ENCODE data around the gene MSLN. TPM values are rescaled to one million over a fixed set of nuclear protein-coding genes. Genes with fewer than 3 reads are reported as not detected.

Gene MSLN
- total and polyA plus RNA-seq, 9 donors = 0.23 to 6.9 (median 0.71) TPM

GRCh38 chr16:818132-818531, 57.6 kb downstream of the MSLN start:
- WGBS (ENCODE audit: insufficient coverage) = 93% methylated on average over 6 of the region's 8 CpGs
- H3K36me3 ChIP-seq (ENCODE audit: control insufficient read depth, insufficient read depth, low read length) = no peaks in the 10 kb centered on the region
- peaks cover 8% of the 10 kb centered on the region for H3K4me1 ChIP-seq (ENCODE audit: control insufficient read depth, insufficient read depth, low read length)
- H3K27ac ChIP-seq (ENCODE audit: low read length) = no peak overlapping the region
- no peak for DNase-seq
- H3K9me3 ChIP-seq (replicated peaks; ENCODE audit: control insufficient read depth, low read depth, low read length) = no peaks in the 10 kb centered on the region
- H3K27me3 ChIP-seq (ENCODE audit: control insufficient read depth, insufficient read depth, low read length) = peaks cover 44% of the 10 kb centered on the region
- no peak overlapping the region for H3K4me3 ChIP-seq (ENCODE audit: low read length)

Other genes with a start within 250 kb of the MSLN start
- 17.2 TPM for gene CAPN15, start 233.0 kb upstream of the MSLN start, total RNA-seq
- 10 to 100 TPM; 20.0 to 36.7 (median 30.5) TPM for gene CAPN15, start 233.0 kb upstream of the MSLN start, polyA plus RNA-seq (ENCODE audit: insufficient read depth in 1 of 8, insufficient read length in 8 of 8, low replicate concordance in 1 of 8)
- 0.13 TPM for gene PRR35, start 200.3 kb upstream of the MSLN start, total RNA-seq
- gene PRR35, start 200.3 kb upstream of the MSLN start, polyA plus RNA-seq (ENCODE audit: insufficient read depth in 1 of 8, insufficient read length in 8 of 8, low replicate concordance in 1 of 8) = under 1 TPM in 7 of 8 donors, not detected in 1; 0.07 to 0.30 (median 0.13) TPM
- 1.5 TPM for gene NHLRC4, start 193.7 kb upstream of the MSLN start, total RNA-seq
- 1 to 10 TPM; 1.3 to 1.8 (median 1.5) TPM for gene NHLRC4, start 193.7 kb upstream of the MSLN start, polyA plus RNA-seq (ENCODE audit: insufficient read depth in 1 of 8, insufficient read length in 8 of 8, low replicate concordance in 1 of 8)
- 12.2 TPM for gene PIGQ, start 190.8 kb upstream of the MSLN start, total RNA-seq
- gene PIGQ, start 190.8 kb upstream of the MSLN start, polyA plus RNA-seq (ENCODE audit: insufficient read depth in 1 of 8, insufficient read length in 8 of 8, low replicate concordance in 1 of 8) = 10 to 100 TPM; 14.1 to 23.2 (median 19.2) TPM
- gene RAB40C, start 170.7 kb upstream of the MSLN start, total RNA-seq = 9.4 TPM
- gene RAB40C, start 170.7 kb upstream of the MSLN start, polyA plus RNA-seq (ENCODE audit: insufficient read depth in 1 of 8, insufficient read length in 8 of 8, low replicate concordance in 1 of 8) = 10 to 100 TPM; 10.3 to 15.4 (median 13.2) TPM
- gene WFIKKN1, start 129.7 kb upstream of the MSLN start, total RNA-seq = 0.22 TPM
- gene WFIKKN1, start 129.7 kb upstream of the MSLN start, polyA plus RNA-seq (ENCODE audit: insufficient read depth in 1 of 8, insufficient read length in 8 of 8, low replicate concordance in 1 of 8) = under 1 TPM; 0.12 to 0.82 (median 0.39) TPM
- gene METTL26, start 124.4 kb upstream of the MSLN start, total RNA-seq = 47.9 TPM
- gene METTL26, start 124.4 kb upstream of the MSLN start, polyA plus RNA-seq (ENCODE audit: insufficient read depth in 1 of 8, insufficient read length in 8 of 8, low replicate concordance in 1 of 8) = 10 to 100 TPM; 39.3 to 59.1 (median 42.5) TPM
- 18.6 TPM for gene MCRIP2, start 118.9 kb upstream of the MSLN start, total RNA-seq
- 10 to 100 TPM in 4 of 8 donors, 1 to 10 TPM in 4; 7.7 to 16.8 (median 10.8) TPM for gene MCRIP2, start 118.9 kb upstream of the MSLN start, polyA plus RNA-seq (ENCODE audit: insufficient read depth in 1 of 8, insufficient read length in 8 of 8, low replicate concordance in 1 of 8)
- gene WDR90, start 111.4 kb upstream of the MSLN start, total RNA-seq = 12.3 TPM
- 10 to 100 TPM; 10.6 to 30.5 (median 20.3) TPM for gene WDR90, start 111.4 kb upstream of the MSLN start, polyA plus RNA-seq (ENCODE audit: insufficient read depth in 1 of 8, insufficient read length in 8 of 8, low replicate concordance in 1 of 8)
- 31.6 TPM for gene RHOT2, start 92.6 kb upstream of the MSLN start, total RNA-seq
- 10 to 100 TPM; 45.1 to 88.7 (median 66.5) TPM for gene RHOT2, start 92.6 kb upstream of the MSLN start, polyA plus RNA-seq (ENCODE audit: insufficient read depth in 1 of 8, insufficient read length in 8 of 8, low replicate concordance in 1 of 8)
- gene RHBDL1, start 85.1 kb upstream of the MSLN start, total RNA-seq = 1.3 TPM
- 1 to 10 TPM in 6 of 8 donors, under 1 TPM in 2; 0.84 to 2.6 (median 1.7) TPM for gene RHBDL1, start 85.1 kb upstream of the MSLN start, polyA plus RNA-seq (ENCODE audit: insufficient read depth in 1 of 8, insufficient read length in 8 of 8, low replicate concordance in 1 of 8)
- 70.7 TPM for gene STUB1, start 80.3 kb upstream of the MSLN start, total RNA-seq
- 100 to 1,000 TPM in 4 of 8 donors, 10 to 100 TPM in 4; 93.9 to 115 (median 100) TPM for gene STUB1, start 80.3 kb upstream of the MSLN start, polyA plus RNA-seq (ENCODE audit: insufficient read depth in 1 of 8, insufficient read length in 8 of 8, low replicate concordance in 1 of 8)
- 20.7 TPM for gene JMJD8, start 76.4 kb upstream of the MSLN start, total RNA-seq
- gene JMJD8, start 76.4 kb upstream of the MSLN start, polyA plus RNA-seq (ENCODE audit: insufficient read depth in 1 of 8, insufficient read length in 8 of 8, low replicate concordance in 1 of 8) = 10 to 100 TPM; 27.3 to 40.2 (median 34.5) TPM
- 2.0 TPM for gene WDR24, start 70.3 kb upstream of the MSLN start, total RNA-seq
- 10 to 100 TPM in 1 of 8 donors, 1 to 10 TPM in 7; 7.1 to 10.5 (median 8.9) TPM for gene WDR24, start 70.3 kb upstream of the MSLN start, polyA plus RNA-seq (ENCODE audit: insufficient read depth in 1 of 8, insufficient read length in 8 of 8, low replicate concordance in 1 of 8)
- not detected for gene FBXL16, start 54.9 kb upstream of the MSLN start, total RNA-seq
- under 1 TPM; 0.18 to 0.87 (median 0.42) TPM for gene FBXL16, start 54.9 kb upstream of the MSLN start, polyA plus RNA-seq (ENCODE audit: insufficient read depth in 1 of 8, insufficient read length in 8 of 8, low replicate concordance in 1 of 8)
- gene METRN, start 45.6 kb upstream of the MSLN start, total RNA-seq = 35.6 TPM
- 10 to 100 TPM; 33.3 to 49.6 (median 34.9) TPM for gene METRN, start 45.6 kb upstream of the MSLN start, polyA plus RNA-seq (ENCODE audit: insufficient read depth in 1 of 8, insufficient read length in 8 of 8, low replicate concordance in 1 of 8)
- gene ANTKMT, start 39.6 kb upstream of the MSLN start, total RNA-seq = 29.8 TPM
- gene ANTKMT, start 39.6 kb upstream of the MSLN start, polyA plus RNA-seq (ENCODE audit: insufficient read depth in 1 of 8, insufficient read length in 8 of 8, low replicate concordance in 1 of 8) = 10 to 100 TPM; 14.1 to 22.8 (median 16.0) TPM
- gene CCDC78, start 34.3 kb upstream of the MSLN start, total RNA-seq = 0.18 TPM
- gene CCDC78, start 34.3 kb upstream of the MSLN start, polyA plus RNA-seq (ENCODE audit: insufficient read depth in 1 of 8, insufficient read length in 8 of 8, low replicate concordance in 1 of 8) = 1 to 10 TPM in 7 of 8 donors, under 1 TPM in 1; 0.77 to 2.1 (median 1.3) TPM
- gene HAGHL, start 33.6 kb upstream of the MSLN start, total RNA-seq = 1.7 TPM
- gene HAGHL, start 33.6 kb upstream of the MSLN start, polyA plus RNA-seq (ENCODE audit: insufficient read depth in 1 of 8, insufficient read length in 8 of 8, low replicate concordance in 1 of 8) = 1 to 10 TPM; 1.8 to 4.7 (median 2.9) TPM
- gene CIAO3, start 19.7 kb upstream of the MSLN start, total RNA-seq = 18.3 TPM
- 10 to 100 TPM; 14.3 to 19.6 (median 17.5) TPM for gene CIAO3, start 19.7 kb upstream of the MSLN start, polyA plus RNA-seq (ENCODE audit: insufficient read depth in 1 of 8, insufficient read length in 8 of 8, low replicate concordance in 1 of 8)
- 9.4 TPM for gene RPUSD1, start 27.6 kb downstream of the MSLN start, total RNA-seq
- gene RPUSD1, start 27.6 kb downstream of the MSLN start, polyA plus RNA-seq (ENCODE audit: insufficient read depth in 1 of 8, insufficient read length in 8 of 8, low replicate concordance in 1 of 8) = 10 to 100 TPM; 10.0 to 13.9 (median 12.0) TPM
- gene CHTF18, start 27.9 kb downstream of the MSLN start, total RNA-seq = 14.5 TPM
- gene CHTF18, start 27.9 kb downstream of the MSLN start, polyA plus RNA-seq (ENCODE audit: insufficient read depth in 1 of 8, insufficient read length in 8 of 8, low replicate concordance in 1 of 8) = 10 to 100 TPM; 11.5 to 27.1 (median 18.0) TPM
- gene GNG13, start 40.0 kb downstream of the MSLN start, total RNA-seq = not detected
- gene GNG13, start 40.0 kb downstream of the MSLN start, polyA plus RNA-seq (ENCODE audit: insufficient read depth in 1 of 8, insufficient read length in 8 of 8, low replicate concordance in 1 of 8) = under 1 TPM in 1 of 8 donors, not detected in 7; 0.20 TPM
- 10.2 TPM for gene LMF1, start 210.2 kb downstream of the MSLN start, total RNA-seq
- 10 to 100 TPM in 4 of 8 donors, 1 to 10 TPM in 4; 8.7 to 14.1 (median 10.2) TPM for gene LMF1, start 210.2 kb downstream of the MSLN start, polyA plus RNA-seq (ENCODE audit: insufficient read depth in 1 of 8, insufficient read length in 8 of 8, low replicate concordance in 1 of 8)
- 31.1 TPM for gene SOX8, start 221.0 kb downstream of the MSLN start, total RNA-seq
- gene SOX8, start 221.0 kb downstream of the MSLN start, polyA plus RNA-seq (ENCODE audit: insufficient read depth in 1 of 8, insufficient read length in 8 of 8, low replicate concordance in 1 of 8) = 10 to 100 TPM; 38.7 to 50.9 (median 42.1) TPM

All from muscle of leg (tissue), 11 donors.